GOT3 (cell line): ENCODE data around the gene AUH.
"Not testable (repeated sequence)": the region's sequence is repeated elsewhere in the genome, so short reads cannot be mapped to it uniquely, and the experiment has no call there.

Source experiments
- DNase-seq: peaks from one replicate; lab custom pipeline; 2025; ENCODE audit warnings: mixed read lengths; lab: John Stamatoyannopoulos, UW

AUH gene

GRCh38 chr9:91361291-91362050, at the start of gene AUH:
Gene AUH (minus strand): TSS chr9:91361918. CDS start chr9:91361889, 29 bp downstream.
- peak; percentile 27 for DNase-seq

GRCh38 chr9:91411096-91411771, 49.5 kb upstream of the AUH start:
- no peak for DNase-seq

GRCh38 chr9:91410161-91410560, 48.4 kb upstream of the AUH start:
- DNase-seq: no peak

GRCh38 chr9:91408475-91408874, 46.8 kb upstream of the AUH start:
- DNase-seq: no peak

- DNase-seq: no peak
Measured at GRCh38 chr9:91407580-91408318, 46.0 kb upstream of the AUH start.

- no peak for DNase-seq
Measured at GRCh38 chr9:91405343-91406077, 43.8 kb upstream of the AUH start.

- no peak for DNase-seq
Measured at GRCh38 chr9:91403665-91404543, 42.2 kb upstream of the AUH start.

- DNase-seq: no peak
Measured at GRCh38 chr9:91398926-91399325, 37.2 kb upstream of the AUH start.

- DNase-seq: no peak
Measured at GRCh38 chr9:91395553-91396471, 34.1 kb upstream of the AUH start.

GRCh38 chr9:91395106-91395552, 33.4 kb upstream of the AUH start:
- no peak for DNase-seq

GRCh38 chr9:91393826-91394225, 32.1 kb upstream of the AUH start:
- no peak for DNase-seq

- no peak for DNase-seq
Measured at GRCh38 chr9:91392435-91392834, 30.7 kb upstream of the AUH start.

GRCh38 chr9:91391818-91392217, 30.1 kb upstream of the AUH start:
- DNase-seq: no peak

GRCh38 chr9:91391412-91391811, 29.7 kb upstream of the AUH start:
- no peak for DNase-seq

GRCh38 chr9:91389686-91390085, 28.0 kb upstream of the AUH start:
- DNase-seq: not testable (repeated sequence)

- no peak for DNase-seq
Measured at GRCh38 chr9:91386765-91387164, 25.0 kb upstream of the AUH start.

- DNase-seq: no peak
Measured at GRCh38 chr9:91384954-91385353, 23.2 kb upstream of the AUH start.

GRCh38 chr9:91383577-91383976, 21.9 kb upstream of the AUH start:
- no peak for DNase-seq

- DNase-seq: no peak
Measured at GRCh38 chr9:91382298-91382697, 20.6 kb upstream of the AUH start.

- DNase-seq: no peak
Measured at GRCh38 chr9:91379426-91379825, 17.7 kb upstream of the AUH start.
